ENCODE measurements around the gene TPK1.

TPK1 gene

DNA sequence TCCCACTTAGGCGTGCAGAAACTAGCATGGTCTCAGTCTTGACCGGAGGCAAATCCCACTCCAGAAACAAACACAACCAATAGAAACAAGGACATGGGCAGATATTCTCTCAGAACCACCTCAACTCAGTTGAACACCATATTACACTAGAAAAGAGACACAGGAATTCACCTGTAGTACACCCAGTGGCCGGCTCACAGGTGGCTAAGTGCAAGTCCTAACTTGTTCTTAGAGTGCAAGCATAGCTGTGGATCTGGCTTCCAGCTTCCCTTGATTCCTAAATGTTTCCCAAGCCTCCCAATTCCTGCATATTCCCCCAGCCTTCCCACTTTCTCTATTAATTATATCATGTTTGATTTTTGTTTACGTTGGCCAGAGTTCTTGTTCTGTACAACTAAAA, 164.4 kb downstream of the TPK1 start:
- Histone ChIP-seq H3K27ac (no peak overlapping the region), H3K4me3 (ENCODE audit: low read depth, low read length) (no peak overlapping the region), H3K4me2 (ENCODE audit: low read length) (no peak overlapping the region), H3K9me3 (ENCODE audit: control insufficient read depth, low read length) (no peaks in the 10 kb centered on the region), H3K36me3 (ENCODE audit: control insufficient read depth, insufficient read depth, low read length) (no peaks in the 10 kb centered on the region), H3K4me1 (no peaks in the 10 kb centered on the region), H3K27me3 (ENCODE audit: control insufficient read depth, insufficient read depth, low read length) (no peaks in the 10 kb centered on the region), H3K79me2 (no peaks in the 10 kb centered on the region), H2AFZ (no peak overlapping the region), H3K9ac (no peak overlapping the region)
- TF ChIP-seq, protein P1, sequence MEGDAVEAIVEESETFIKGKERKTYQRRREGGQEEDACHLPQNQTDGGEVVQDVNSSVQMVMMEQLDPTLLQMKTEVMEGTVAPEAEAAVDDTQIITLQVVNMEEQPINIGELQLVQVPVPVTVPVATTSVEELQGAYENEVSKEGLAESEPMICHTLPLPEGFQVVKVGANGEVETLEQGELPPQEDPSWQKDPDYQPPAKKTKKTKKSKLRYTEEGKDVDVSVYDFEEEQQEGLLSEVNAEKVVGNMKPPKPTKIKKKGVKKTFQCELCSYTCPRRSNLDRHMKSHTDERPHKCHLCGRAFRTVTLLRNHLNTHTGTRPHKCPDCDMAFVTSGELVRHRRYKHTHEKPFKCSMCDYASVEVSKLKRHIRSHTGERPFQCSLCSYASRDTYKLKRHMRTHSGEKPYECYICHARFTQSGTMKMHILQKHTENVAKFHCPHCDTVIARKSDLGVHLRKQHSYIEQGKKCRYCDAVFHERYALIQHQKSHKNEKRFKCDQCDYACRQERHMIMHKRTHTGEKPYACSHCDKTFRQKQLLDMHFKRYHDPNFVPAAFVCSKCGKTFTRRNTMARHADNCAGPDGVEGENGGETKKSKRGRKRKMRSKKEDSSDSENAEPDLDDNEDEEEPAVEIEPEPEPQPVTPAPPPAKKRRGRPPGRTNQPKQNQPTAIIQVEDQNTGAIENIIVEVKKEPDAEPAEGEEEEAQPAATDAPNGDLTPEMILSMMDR (IDR thresholded peaks at IDR 0.05) = no peak

- Histone ChIP-seq H3K9ac (no peak overlapping the region), H2AFZ (no peak overlapping the region), H3K4me3 (ENCODE audit: low read depth, low read length) (no peak overlapping the region), H3K4me1 (no peaks in the 10 kb centered on the region), H3K36me3 (ENCODE audit: control insufficient read depth, insufficient read depth, low read length) (no peaks in the 10 kb centered on the region), H3K27me3 (ENCODE audit: control insufficient read depth, insufficient read depth, low read length) (no peaks in the 10 kb centered on the region), H3K27ac (no peak overlapping the region), H3K4me2 (ENCODE audit: low read length) (no peak overlapping the region), H3K79me2 (no peaks in the 10 kb centered on the region), H3K9me3 (ENCODE audit: control insufficient read depth, low read length) (no peaks in the 10 kb centered on the region)
- TF ChIP-seq, protein P1 (IDR thresholded peaks at IDR 0.05) = no peak
Measured at GRCh38 chr7:144670218-144670617, 165.6 kb downstream of the TPK1 start.

DNA sequence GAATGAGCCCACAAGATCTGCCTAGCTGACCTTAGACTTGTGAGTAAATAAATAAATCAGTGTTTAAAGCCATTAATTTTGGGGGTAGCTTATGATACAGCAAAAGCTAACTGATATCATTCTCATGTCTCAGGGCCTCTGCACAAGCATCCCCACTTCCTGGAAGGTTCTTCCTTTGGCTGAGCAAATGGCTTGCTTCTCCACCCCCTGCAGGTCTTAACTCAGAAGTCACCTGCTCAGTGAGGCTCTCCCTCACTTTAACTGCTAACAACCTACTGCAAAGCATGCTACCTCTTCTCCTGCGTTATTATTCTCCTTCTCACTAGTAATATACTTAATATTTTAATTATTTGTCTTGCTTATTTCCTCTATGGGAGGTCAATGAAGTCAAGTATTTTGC, 167.3 kb downstream of the TPK1 start:
- TF ChIP-seq, protein P1 (IDR thresholded peaks at IDR 0.05) = no peak
- Histone ChIP-seq H3K79me2 (no peaks in the 10 kb centered on the region), H3K4me3 (ENCODE audit: low read depth, low read length) (no peak overlapping the region), H3K9me3 (ENCODE audit: control insufficient read depth, low read length) (no peaks in the 10 kb centered on the region), H2AFZ (no peak overlapping the region), H3K27me3 (ENCODE audit: control insufficient read depth, insufficient read depth, low read length) (no peaks in the 10 kb centered on the region), H3K4me1 (no peaks in the 10 kb centered on the region), H3K27ac (no peak overlapping the region), H3K4me2 (ENCODE audit: low read length) (no peak overlapping the region), H3K36me3 (ENCODE audit: control insufficient read depth, insufficient read depth, low read length) (no peaks in the 10 kb centered on the region), H3K9ac (no peak overlapping the region)

- Histone ChIP-seq H3K9me3 (ENCODE audit: control insufficient read depth, low read length) (no peaks in the 10 kb centered on the region), H3K36me3 (ENCODE audit: control insufficient read depth, insufficient read depth, low read length) (no peaks in the 10 kb centered on the region), H3K9ac (no peak overlapping the region), H3K27ac (no peak overlapping the region), H3K27me3 (ENCODE audit: control insufficient read depth, insufficient read depth, low read length) (no peaks in the 10 kb centered on the region), H3K4me2 (ENCODE audit: low read length) (no peak overlapping the region), H2AFZ (no peak overlapping the region), H3K4me3 (ENCODE audit: low read depth, low read length) (no peak overlapping the region), H3K79me2 (no peaks in the 10 kb centered on the region), H3K4me1 (no peaks in the 10 kb centered on the region)
- TF ChIP-seq, protein P1 (IDR thresholded peaks at IDR 0.05) = no peak
Measured at GRCh38 chr7:144665689-144666381, 170.0 kb downstream of the TPK1 start.

DNA sequence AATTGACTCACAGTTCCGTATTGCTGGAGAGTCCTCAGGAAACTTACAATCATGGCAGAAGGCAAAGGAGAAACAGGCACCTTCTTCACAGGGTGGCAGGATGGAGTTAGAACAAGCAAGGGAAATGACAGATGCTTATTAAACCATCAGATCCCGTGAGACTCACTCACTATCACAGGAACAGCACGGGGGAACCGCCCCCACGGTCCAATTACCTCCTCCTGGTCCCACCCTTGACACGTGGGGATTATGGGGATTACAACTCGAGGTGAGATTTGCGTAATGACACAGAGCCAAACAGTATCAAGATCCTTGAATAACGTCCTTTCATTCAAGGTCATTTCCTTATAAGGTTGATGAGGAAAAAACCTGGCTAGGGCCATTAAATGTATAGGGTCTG, 176.6 kb downstream of the TPK1 start:
- no peak overlapping the region for H3K27ac ChIP-seq
- no peaks in the 10 kb centered on the region for H3K4me1 ChIP-seq
- H3K79me2 ChIP-seq = no peaks in the 10 kb centered on the region
- no peaks in the 10 kb centered on the region for H3K36me3 ChIP-seq (ENCODE audit: control insufficient read depth, insufficient read depth, low read length)
- no peaks in the 10 kb centered on the region for H3K9me3 ChIP-seq (ENCODE audit: control insufficient read depth, low read length)
- no peak overlapping the region for H2AFZ ChIP-seq
- H3K4me2 ChIP-seq (ENCODE audit: low read length) = no peak overlapping the region
- no peak overlapping the region for H3K9ac ChIP-seq
- no peak overlapping the region for H3K4me3 ChIP-seq (ENCODE audit: low read depth, low read length)
- H3K27me3 ChIP-seq (ENCODE audit: control insufficient read depth, insufficient read depth, low read length) = no peaks in the 10 kb centered on the region
- TF ChIP-seq, protein P1 (IDR thresholded peaks at IDR 0.05) = no peak
